SK-N-SH (cell line): Measurements from ENCODE around the gene KLK3. TPM values are rescaled to one million over a fixed set of nuclear protein-coding genes. Genes with fewer than 3 reads are reported as not detected.

Experiments
- CTCF ChIA-PET: fragments of 300-600, 350-600 bp; formaldehyde crosslinking; extraction: SDS; loops from one replicate; lab custom pipeline; 2021; lab: Yijun Ruan, JAX
- POLR2A ChIA-PET: fragments of 350-600 bp; sonication (Branson Sonifier 250); formaldehyde crosslinking; extraction: SDS; loops from one replicate; lab custom pipeline; 2020; ENCODE audit warnings: antibody characterized with exemption, inconsistent platforms; lab: Yijun Ruan, JAX
- DNase-seq: peaks from one replicate; pipeline ENCODE4 v3.0.0; 2012
- H2AFZ ChIP-seq: fragments of 200-600 bp; sonication (generic); 2 replicates; pipeline ENCODE4 v1.8.1; 2016; ENCODE audit warnings: antibody characterized with exemption, mild to moderate bottlenecking, low read depth
- H3F3A ChIP-seq: fragments of 200-600 bp; sonication (generic); replicated peaks from 2 replicates; pipeline ENCODE3; 2016; ENCODE audit warnings: antibody characterized with exemption, mild to moderate bottlenecking; ENCODE audit not compliant: insufficient read depth
- H3K27ac ChIP-seq, 2 experiments: fragments of 200-500 bp in 1 of 2; fragments of 200-600 bp in 1 of 2; sonication (Bioruptor generic) in 1 of 2; sonication (generic), shearing (Covaris generic) in 1 of 2; 2 replicates each; pipeline versions ENCODE4 v1.5.1 to v1.6.1; 2014 to 2016; ENCODE audit warnings: low read depth in 2 of 2, inconsistent platforms in 1 of 2, low read length in 1 of 2, mild to moderate bottlenecking in 1 of 2, mixed read lengths in 1 of 2
- H3K27me3 ChIP-seq: fragments of 200-600 bp; sonication (generic), shearing (Covaris generic); 2 replicates; pipeline ENCODE4 v1.6.1; 2016; ENCODE audit warnings: mixed run types; ENCODE audit not compliant: insufficient read depth
- H3K36me3 ChIP-seq, 2 experiments: fragments of 200-500 bp in 1 of 2; fragments of 200-600 bp in 1 of 2; sonication (Bioruptor generic) in 1 of 2; sonication (generic) in 1 of 2; replicated peaks in 1 of 2; 2 replicates each; pipeline versions ENCODE3 to v1.5.1; 2014 to 2016; ENCODE audit warnings: low read length in 1 of 2, mild to moderate bottlenecking in 1 of 2; ENCODE audit not compliant: insufficient read depth in 2 of 2, control insufficient read depth in 1 of 2
- H3K4me1 ChIP-seq, 2 experiments: fragments of 200-500 bp in 1 of 2; fragments of 200-600 bp in 1 of 2; sonication (Bioruptor generic) in 1 of 2; sonication (generic), shearing (Covaris generic) in 1 of 2; 2 replicates each; pipeline versions ENCODE4 v1.5.1 to v1.6.1; 2014 to 2016; ENCODE audit warnings: low read depth in 1 of 2, low read length in 1 of 2, mixed run types in 1 of 2; ENCODE audit not compliant: insufficient read depth in 2 of 2, control insufficient read depth in 1 of 2
- H3K4me2 ChIP-seq: fragments of 200-600 bp; sonication (generic), shearing (Covaris generic); 2 replicates; pipeline ENCODE4 v1.6.1; 2017; ENCODE audit warnings: mixed run types
- H3K4me3 ChIP-seq, 2 experiments: fragments of 200-500 bp in 1 of 2; fragments of 200-600 bp in 1 of 2; sonication (Bioruptor generic) in 1 of 2; sonication (generic), shearing (Covaris generic) in 1 of 2; 2 replicates each; pipeline versions ENCODE4 v1.5.1 to v1.8.1; 2014 to 2016; ENCODE audit warnings: low read depth in 2 of 2, inconsistent platforms in 1 of 2, low read length in 1 of 2, mild to moderate bottlenecking in 1 of 2, mixed read lengths in 1 of 2, moderate library complexity in 1 of 2
- H3K79me2 ChIP-seq: fragments of 200-600 bp; sonication (generic); 2 replicates; pipeline ENCODE4 v1.8.1; 2017; ENCODE audit warnings: mild to moderate bottlenecking; ENCODE audit not compliant: insufficient read depth
- H3K9ac ChIP-seq: fragments of 200-600 bp; sonication (generic); 2 replicates; pipeline ENCODE4 v1.6.1; 2017; ENCODE audit warnings: mixed run types
- H3K9me2 ChIP-seq: fragments of 200-600 bp; sonication (generic); 2 replicates; pipeline ENCODE4 v1.6.1; 2017; ENCODE audit warnings: mixed run types
- H3K9me3 ChIP-seq: fragments of 200-600 bp; sonication (generic); 2 replicates; pipeline ENCODE4 v1.6.1; 2017; ENCODE audit warnings: mixed run types, mild to moderate bottlenecking, moderate library complexity
- H4K20me1 ChIP-seq: fragments of 200-600 bp; sonication (generic); 2 replicates; pipeline ENCODE4 v1.6.1; 2017; ENCODE audit warnings: mild to moderate bottlenecking, mixed run types; ENCODE audit not compliant: insufficient read depth
- EP300 ChIP-seq, 2 experiments: IDR thresholded peaks; 2 replicates each; pipeline versions ENCODE4 v1.4.0 to v1.6.1; 2012; ENCODE audit warnings: borderline replicate concordance in 1 of 2, low read depth in 1 of 2, low read length in 1 of 2
- EZH2phosphoT487 ChIP-seq: fragments of 200-600 bp; sonication (generic); IDR thresholded peaks from 2 replicates; pipeline ENCODE4 v1.6.1; 2017; ENCODE audit warnings: low read depth, mixed run types, mild to moderate bottlenecking, antibody characterized with exemption, moderate library complexity, borderline replicate concordance
- FOSL2 ChIP-seq: IDR thresholded peaks from 2 replicates; pipeline ENCODE4 v1.4.0; 2012; ENCODE audit warnings: low read depth, mild to moderate bottlenecking, moderate library complexity, borderline replicate concordance
- FOXJ3 ChIP-seq: sonication (generic); formaldehyde crosslinking; IDR thresholded peaks from 2 replicates; pipeline ENCODE4 v1.5.1; 2020; ENCODE audit warnings: mild to moderate bottlenecking, missing genetic modification reagents
- FOXM1 ChIP-seq: IDR thresholded peaks from 2 replicates; pipeline ENCODE4 v1.4.0; 2012; ENCODE audit warnings: low read depth, mild to moderate bottlenecking
- MEF2A ChIP-seq: IDR thresholded peaks from 2 replicates; pipeline ENCODE4 v1.4.0; 2012; ENCODE audit warnings: low read depth, borderline replicate concordance
- NFIC ChIP-seq: IDR thresholded peaks from 2 replicates; pipeline ENCODE4 v1.4.0; 2012; ENCODE audit warnings: borderline replicate concordance
- POLR2AphosphoS5 ChIP-seq: IDR thresholded peaks from 2 replicates; pipeline ENCODE4 v1.6.1; 2012; ENCODE audit warnings: low read depth, low read length
- RCOR1 ChIP-seq: fragments of 150-350 bp; IDR thresholded peaks from 2 replicates; pipeline ENCODE4 v1.6.1; 2017; ENCODE audit warnings: antibody characterized with exemption, low read length
- TEAD4 ChIP-seq: IDR thresholded peaks from 2 replicates; pipeline ENCODE4 v1.4.0; 2012; ENCODE audit warnings: mild to moderate bottlenecking, borderline replicate concordance; ENCODE audit not compliant: insufficient read depth
- WGBS: methylation state at CpG from one replicate; pipeline ENCODE4 v1.1.6; 2017; ENCODE audit warnings: low lambda C conversion rate; 5-methylcytosine and 5-hydroxymethylcytosine counted together
- polyA plus RNA-seq, 3 experiments: library from polyadenylated mRNA; depleted of rRNA; stranded (reverse); fragments of >200 nt; gene quantifications; 2 replicates each; pipeline ENCODE4 v1.2.3, GENCODE V29; 2012
- TF ChIP-seq, protein P1 (sequence below): IDR thresholded peaks from 2 replicates; pipeline ENCODE4 v1.4.0; 2012; ENCODE audit warnings: low read depth, borderline replicate concordance
- TF ChIP-seq, protein P2 (sequence below): IDR thresholded peaks from 2 replicates; pipeline ENCODE4 v1.4.0; 2012; ENCODE audit warnings: low read depth, borderline replicate concordance

KLK3 gene
- polyA plus RNA-seq, 1 of the 3 experiments (the other 2 are of a cell fraction): not detected

DNA sequence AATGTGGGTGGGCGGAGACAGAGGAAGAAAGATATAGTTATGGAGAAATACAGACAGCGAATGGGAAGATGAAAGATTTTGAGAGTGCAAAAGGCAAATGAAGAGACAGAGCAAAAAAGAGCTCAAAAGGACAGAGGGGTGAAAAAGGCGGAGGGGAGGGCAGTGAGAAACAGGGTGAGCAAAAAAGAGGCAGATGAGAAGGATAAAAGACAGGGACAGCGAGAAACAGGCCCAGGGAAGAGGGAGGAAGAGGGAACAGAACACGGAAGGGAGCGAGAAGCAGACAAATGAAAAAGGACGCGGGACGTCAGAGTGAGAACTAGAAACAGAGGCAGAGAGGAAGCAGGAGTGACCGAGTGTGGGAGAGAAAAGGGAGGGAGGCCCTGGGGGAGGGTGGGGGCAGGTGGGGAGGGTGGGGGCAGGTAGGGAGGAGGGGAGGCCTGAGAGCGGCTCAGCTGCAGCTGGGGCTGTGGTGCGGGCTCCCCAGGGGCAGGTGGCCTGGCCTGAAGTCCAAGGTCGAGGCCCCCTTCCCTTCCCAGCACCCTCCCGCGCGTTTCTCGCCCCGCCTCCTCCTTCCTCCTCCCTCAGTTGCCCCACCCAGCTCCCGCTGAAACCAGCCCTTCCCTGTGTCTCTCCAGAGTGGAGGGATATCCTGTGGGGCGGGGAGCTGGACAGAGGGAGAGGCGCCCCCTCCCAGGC, 34.0 kb upstream of the KLK3 start:
- no peaks in the 10 kb centered on the region for H3F3A ChIP-seq
- H3K9ac ChIP-seq: no peak overlapping the region
- no peaks in the 10 kb centered on the region for H3K9me3 ChIP-seq
- no peak for DNase-seq
- WGBS: 41% methylated on average over 14 of the region's 21 CpGs
- peaks cover 0 to 5% of the 10 kb centered on the region in 2 experiments; a peak in 1 of 4 replicates for H3K4me1 ChIP-seq
- H2AFZ ChIP-seq: no peak overlapping the region
- no peak overlapping the region for H3K4me3 ChIP-seq
- H3K4me2 ChIP-seq: no peak overlapping the region
- peaks cover 55% of the 10 kb centered on the region for H3K27me3 ChIP-seq
- TF ChIP-seq RCOR1 (no peak), POLR2AphosphoS5 (no peak), EZH2phosphoT487 (no peak), FOXJ3 (CRISPR knock-in tag) (no peak)
- TF ChIP-seq, all 33 proteins: peak for 0
- no peaks in the 10 kb centered on the region for H3K36me3 ChIP-seq
- H3K27ac ChIP-seq: no peak overlapping the region
- ChIA-PET POLR2A (interaction anchor here (1.9 kb wide), 1 partner anchor 17 kb away, joined by 4 read pairs; no protein-coding TSS in a partner anchor), CTCF (interaction anchor here (1.4 kb wide), 1 partner anchor 17 kb away, joined by 4 read pairs; no protein-coding TSS in a partner anchor)
- H3K79me2 ChIP-seq: no peaks in the 10 kb centered on the region
- H3K9me2 ChIP-seq: no peaks in the 10 kb centered on the region
- H4K20me1 ChIP-seq: no peaks in the 10 kb centered on the region

DNA sequence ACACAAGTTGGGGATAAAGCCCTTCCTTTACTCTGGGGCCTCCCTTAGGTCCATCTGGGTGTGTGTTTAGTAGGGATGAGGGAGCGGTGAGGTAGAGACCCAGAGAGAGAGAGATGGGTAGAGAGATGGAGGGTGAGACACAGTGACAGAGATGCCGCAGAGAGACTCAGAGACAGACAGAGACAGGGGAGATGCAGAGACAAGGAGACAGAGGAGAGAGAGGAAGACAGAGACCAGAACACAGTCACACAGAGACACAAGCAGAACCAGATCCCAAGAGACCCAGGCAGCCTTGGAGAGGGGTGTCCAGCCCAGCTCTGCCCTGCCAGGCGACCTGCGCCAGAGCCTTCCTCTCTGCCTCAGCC, 33.5 kb upstream of the KLK3 start:
- H3K36me3 ChIP-seq: no peaks in the 10 kb centered on the region
- no peak overlapping the region for H3K9ac ChIP-seq
- H3K27ac ChIP-seq: no peak overlapping the region
- H4K20me1 ChIP-seq: no peaks in the 10 kb centered on the region
- CTCF ChIA-PET: interaction anchor here (1.4 kb wide), 1 partner anchor 18 kb away, joined by 4 read pairs; no protein-coding TSS in a partner anchor
- no peaks in the 10 kb centered on the region for H3F3A ChIP-seq
- TF ChIP-seq, protein P1, sequence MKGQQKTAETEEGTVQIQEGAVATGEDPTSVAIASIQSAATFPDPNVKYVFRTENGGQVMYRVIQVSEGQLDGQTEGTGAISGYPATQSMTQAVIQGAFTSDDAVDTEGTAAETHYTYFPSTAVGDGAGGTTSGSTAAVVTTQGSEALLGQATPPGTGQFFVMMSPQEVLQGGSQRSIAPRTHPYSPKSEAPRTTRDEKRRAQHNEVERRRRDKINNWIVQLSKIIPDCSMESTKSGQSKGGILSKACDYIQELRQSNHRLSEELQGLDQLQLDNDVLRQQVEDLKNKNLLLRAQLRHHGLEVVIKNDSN: no peak
- TF ChIP-seq NFIC (no peak), MEF2A (no peak), FOXM1 (no peak), TEAD4 (no peak), RCOR1 (no peak), EZH2phosphoT487 (no peak), EP300 (IDR thresholded peaks at IDR 0.05; ENCODE audit: borderline replicate concordance in 1 of 2, low read depth in 1 of 2, low read length in 1 of 2) (no peak), FOSL2 (no peak), FOXJ3 (CRISPR knock-in tag) (no peak)
- TF ChIP-seq, protein P2, sequence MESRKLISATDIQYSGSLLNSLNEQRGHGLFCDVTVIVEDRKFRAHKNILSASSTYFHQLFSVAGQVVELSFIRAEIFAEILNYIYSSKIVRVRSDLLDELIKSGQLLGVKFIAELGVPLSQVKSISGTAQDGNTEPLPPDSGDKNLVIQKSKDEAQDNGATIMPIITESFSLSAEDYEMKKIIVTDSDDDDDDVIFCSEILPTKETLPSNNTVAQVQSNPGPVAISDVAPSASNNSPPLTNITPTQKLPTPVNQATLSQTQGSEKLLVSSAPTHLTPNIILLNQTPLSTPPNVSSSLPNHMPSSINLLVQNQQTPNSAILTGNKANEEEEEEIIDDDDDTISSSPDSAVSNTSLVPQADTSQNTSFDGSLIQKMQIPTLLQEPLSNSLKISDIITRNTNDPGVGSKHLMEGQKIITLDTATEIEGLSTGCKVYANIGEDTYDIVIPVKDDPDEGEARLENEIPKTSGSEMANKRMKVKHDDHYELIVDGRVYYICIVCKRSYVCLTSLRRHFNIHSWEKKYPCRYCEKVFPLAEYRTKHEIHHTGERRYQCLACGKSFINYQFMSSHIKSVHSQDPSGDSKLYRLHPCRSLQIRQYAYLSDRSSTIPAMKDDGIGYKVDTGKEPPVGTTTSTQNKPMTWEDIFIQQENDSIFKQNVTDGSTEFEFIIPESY: no peak
- H2AFZ ChIP-seq: no peak overlapping the region
- no peaks in the 10 kb centered on the region for H3K9me2 ChIP-seq
- no peaks in the 10 kb centered on the region for H3K79me2 ChIP-seq
- no peak for DNase-seq
- H3K27me3 ChIP-seq: peaks cover 54% of the 10 kb centered on the region
- no peaks in the 10 kb centered on the region for H3K9me3 ChIP-seq
- H3K4me3 ChIP-seq: no peak overlapping the region
- WGBS: 60% methylated on average over 4 of the region's 4 CpGs
- H3K4me2 ChIP-seq: no peak overlapping the region
- peaks cover 0 to 5% of the 10 kb centered on the region in 2 experiments; a peak in 1 of 4 replicates for H3K4me1 ChIP-seq
- POLR2A ChIA-PET: interaction anchor here (0.8 to 1.9 kb wide), 2 partner anchors 17 to 21 kb away, joined by 3 to 4 read pairs; no protein-coding TSS in a partner anchor
